Activated CD8-positive, alpha-beta T cell treated with anti-CD3 and anti-CD28 coated beads for 36 hours (primary cell): ENCODE measurements around the gene KDELR1. TPM values are rescaled to one million over a fixed set of nuclear protein-coding genes. Genes with fewer than 3 reads are reported as not detected.

Source experiments
- total RNA-seq, 2 experiments: library from RNA; stranded (reverse); gene quantifications; one replicate each; pipeline ENCODE4 v1.2.3, GENCODE V29; 2021

KDELR1 gene
- total RNA-seq, 2 experiments from 2014 or later, result 66.3 to 66.7 TPM

Other genes starting within 250 kb of the KDELR1 start
- gene LIG1, start 221.2 kb downstream of the KDELR1 start, total RNA-seq, result 100 to 1,000 TPM; 181 to 188 TPM
- 1 to 10 TPM; 8.4 to 9.5 TPM for gene ZSWIM9, start 220.9 kb downstream of the KDELR1 start, total RNA-seq
- gene CARD8, start 135.6 kb downstream of the KDELR1 start, total RNA-seq, result 100 to 1,000 TPM; 109 TPM
- gene ZNF114, start 121.5 kb downstream of the KDELR1 start, total RNA-seq, result under 1 TPM; 0.36 TPM
- 100 to 1,000 TPM; 189 to 191 TPM for gene EMP3, start 66.0 kb downstream of the KDELR1 start, total RNA-seq
- 10 to 100 TPM; 19.4 to 21.7 TPM for gene TMEM143, start 27.6 kb downstream of the KDELR1 start, total RNA-seq
- gene SYNGR4, start 27.2 kb downstream of the KDELR1 start, total RNA-seq, result under 1 TPM in 1 of 2 experiments, not detected in 1; 0.38 TPM
- under 1 TPM; 0.13 to 0.18 TPM for gene GRIN2D, start 2.1 kb upstream of the KDELR1 start, total RNA-seq
- gene GRWD1, start 54.4 kb upstream of the KDELR1 start, total RNA-seq, result 10 to 100 TPM; 49.4 to 50.1 TPM
- 1 to 10 TPM; 1.3 to 1.5 TPM for gene KCNJ14, start 64.0 kb upstream of the KDELR1 start, total RNA-seq
- gene CYTH2, start 77.8 kb upstream of the KDELR1 start, total RNA-seq, result 10 to 100 TPM; 23.8 to 24.5 TPM
- gene LMTK3, start 120.3 kb upstream of the KDELR1 start, total RNA-seq, result 1 to 10 TPM; 3.4 to 4.0 TPM
- gene SULT2B1, start 160.6 kb upstream of the KDELR1 start, total RNA-seq, result not detected
- not detected for gene SPACA4, start 215.2 kb upstream of the KDELR1 start, total RNA-seq
- 1 to 10 TPM; 3.8 to 4.7 TPM for gene FAM83E, start 223.5 kb upstream of the KDELR1 start, total RNA-seq
- gene RPL18, start 227.6 kb upstream of the KDELR1 start, total RNA-seq, result 1,000 to 10,000 TPM; 2,304 to 2,324 TPM
- 10 to 100 TPM; 22.3 to 22.9 TPM for gene SPHK2, start 228.0 kb upstream of the KDELR1 start, total RNA-seq
- gene DBP, start 245.8 kb upstream of the KDELR1 start, total RNA-seq, result 10 to 100 TPM; 10.8 to 13.1 TPM